Erythroblast (primary cell): ENCODE measurements around the gene CHN2.

Experiments
- GATA1 ChIP-seq: IDR thresholded peaks from 2 replicates; pipeline ENCODE4 v1.6.1; 2011; ENCODE audit warnings: low read depth, mild to moderate bottlenecking, control low read depth, low read length, moderate library complexity
- POLR2A ChIP-seq: IDR thresholded peaks from 2 replicates; pipeline ENCODE4 v1.6.1; 2011; ENCODE audit warnings: mild to moderate bottlenecking, low read length

- TF ChIP-seq POLR2A (no peak), GATA1 (no peak)
These were observed 307.6 kb downstream of the CHN2 start for GRCh38 chr7:29502133-29502532.
